OCI-LY7 (cell line): Measurements from ENCODE around the gene INTS1.

ENCODE experiments used
- EZH2phosphoT487 ChIP-seq: fragments of 200-600 bp; sonication (generic); IDR thresholded peaks from 2 replicates; pipeline ENCODE4 v1.6.1; 2018; ENCODE audit warnings: low read depth, borderline replicate concordance, mild to moderate bottlenecking, mixed run types, antibody characterized with exemption, low read length, moderate library complexity, mixed read lengths
- TF ChIP-seq, protein P1 (sequence below): fragments of 200-600 bp; sonication (generic); conservative IDR thresholded peaks from 2 replicates; pipeline ENCODE4 v1.5.1; 2014; ENCODE audit warnings: mild to moderate bottlenecking, antibody characterized with exemption, low read length, moderate library complexity, mixed read lengths

DNA sequence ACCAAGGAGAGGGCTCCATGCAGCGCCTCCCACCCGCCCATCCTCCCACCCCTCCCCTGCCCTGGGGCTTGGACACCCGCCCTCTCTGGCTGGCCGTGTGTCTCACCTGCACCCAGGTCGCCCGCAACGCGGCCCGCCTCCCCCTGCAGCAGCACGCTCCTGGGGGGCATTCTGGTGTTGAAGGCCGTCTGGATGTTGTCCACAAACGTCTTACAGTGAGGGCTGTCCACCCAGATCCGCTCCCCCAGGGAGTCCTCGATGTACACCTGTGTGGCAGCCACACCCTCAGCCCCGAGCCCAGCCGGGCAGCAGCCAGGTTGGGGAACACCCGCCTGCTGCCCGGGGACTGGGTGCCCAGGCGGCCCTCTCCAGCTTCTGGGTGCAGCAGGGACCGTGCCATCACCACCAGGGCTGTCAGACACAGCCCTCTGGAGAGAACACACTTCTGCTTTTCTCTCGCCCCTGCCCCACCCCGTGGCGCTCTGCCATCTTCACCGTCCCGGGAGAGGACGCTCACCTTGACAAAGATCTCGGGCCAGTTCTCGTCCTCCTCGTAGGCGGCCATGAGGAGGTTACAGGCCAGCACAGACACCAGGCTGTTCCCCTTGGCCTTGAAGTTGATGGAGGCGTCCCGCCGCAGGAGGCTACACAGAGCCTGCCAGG, 4.7 kb downstream of the INTS1 start:
- TF ChIP-seq, protein P1, sequence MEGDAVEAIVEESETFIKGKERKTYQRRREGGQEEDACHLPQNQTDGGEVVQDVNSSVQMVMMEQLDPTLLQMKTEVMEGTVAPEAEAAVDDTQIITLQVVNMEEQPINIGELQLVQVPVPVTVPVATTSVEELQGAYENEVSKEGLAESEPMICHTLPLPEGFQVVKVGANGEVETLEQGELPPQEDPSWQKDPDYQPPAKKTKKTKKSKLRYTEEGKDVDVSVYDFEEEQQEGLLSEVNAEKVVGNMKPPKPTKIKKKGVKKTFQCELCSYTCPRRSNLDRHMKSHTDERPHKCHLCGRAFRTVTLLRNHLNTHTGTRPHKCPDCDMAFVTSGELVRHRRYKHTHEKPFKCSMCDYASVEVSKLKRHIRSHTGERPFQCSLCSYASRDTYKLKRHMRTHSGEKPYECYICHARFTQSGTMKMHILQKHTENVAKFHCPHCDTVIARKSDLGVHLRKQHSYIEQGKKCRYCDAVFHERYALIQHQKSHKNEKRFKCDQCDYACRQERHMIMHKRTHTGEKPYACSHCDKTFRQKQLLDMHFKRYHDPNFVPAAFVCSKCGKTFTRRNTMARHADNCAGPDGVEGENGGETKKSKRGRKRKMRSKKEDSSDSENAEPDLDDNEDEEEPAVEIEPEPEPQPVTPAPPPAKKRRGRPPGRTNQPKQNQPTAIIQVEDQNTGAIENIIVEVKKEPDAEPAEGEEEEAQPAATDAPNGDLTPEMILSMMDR, result no peak
- no peak for TF ChIP-seq EZH2phosphoT487
